Stimulated activated CD4-positive, alpha-beta T cell treated with anti-CD3 and anti-CD28 coated beads, Interleukin-1b, Interleukin-23, amount 100 ng/mL, for 4 hours (primary cell): ENCODE results near the gene CCND1.
"Not testable (repeated sequence)": the region's sequence is repeated elsewhere in the genome, so short reads cannot be mapped to it uniquely, and the experiment has no call there.

Experiments
- DNase-seq, 2 donors: peaks; one replicate each; pipeline ENCODE4 v3.0.0-alpha.2; 2020; ENCODE audit warnings: low read depth in 2 of 2

The CCND1 gene

GRCh38 chr11:69689484-69690319 lies 48.7 kb downstream of the CCND1 start:
- no peak for DNase-seq

GRCh38 chr11:69691463-69691862 lies 50.5 kb downstream of the CCND1 start:
- no peak for DNase-seq

GRCh38 chr11:69692422-69692821 lies 51.5 kb downstream of the CCND1 start:
- DNase-seq, result no peak

GRCh38 chr11:69694781-69695180 lies 53.8 kb downstream of the CCND1 start:
- no peak for DNase-seq

GRCh38 chr11:69695581-69695980 lies 54.6 kb downstream of the CCND1 start:
- no peak for DNase-seq

GRCh38 chr11:69695995-69696394 lies 55.0 kb downstream of the CCND1 start:
- DNase-seq, result not testable (repeated sequence)

GRCh38 chr11:69696749-69697468 lies 56.0 kb downstream of the CCND1 start:
- no peak for DNase-seq

GRCh38 chr11:69697469-69697843 lies 56.5 kb downstream of the CCND1 start:
- DNase-seq, result no peak

- DNase-seq, result no peak
Measured at GRCh38 chr11:69697861-69698260, 56.9 kb downstream of the CCND1 start.

- no peak for DNase-seq
Measured at GRCh38 chr11:69698362-69698761, 57.4 kb downstream of the CCND1 start.

GRCh38 chr11:69699213-69699612 lies 58.3 kb downstream of the CCND1 start:
- no peak for DNase-seq

GRCh38 chr11:69700278-69701140 lies 59.6 kb downstream of the CCND1 start:
- no peak for DNase-seq

GRCh38 chr11:69702239-69702691 lies 61.3 kb downstream of the CCND1 start:
- no peak for DNase-seq

GRCh38 chr11:69702769-69703452 lies 62.0 kb downstream of the CCND1 start:
- no peak for DNase-seq

- DNase-seq, result no peak
Measured at GRCh38 chr11:69703453-69703767, 62.5 kb downstream of the CCND1 start.
